Inflammatory macrophage treated with lipopolysaccharide for 4 hours (primary cell): ENCODE data around the gene COX7A1.

Experiments used
- DNase-seq: peaks from one replicate; pipeline ENCODE4 v3.0.0-alpha.2; 2020

COX7A1 gene

DNA sequence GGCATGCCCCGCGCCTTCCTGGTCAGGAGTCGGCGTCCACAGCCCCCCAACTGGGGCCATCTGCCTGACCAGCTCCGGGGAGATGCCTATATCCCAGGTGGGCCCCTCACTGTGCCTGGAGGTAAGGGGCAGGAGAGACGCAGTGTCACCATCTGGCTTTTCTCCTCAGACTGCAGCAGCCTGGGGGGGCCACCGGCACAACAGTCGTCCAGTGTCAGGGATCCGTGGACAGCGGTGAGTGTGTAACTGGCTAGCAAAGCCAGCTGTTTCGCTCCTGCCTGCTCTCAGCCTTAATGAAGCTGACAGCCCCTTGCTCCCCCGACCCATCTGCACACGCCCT lies 41.1 kb downstream of the COX7A1 start:
- DNase-seq, result no peak

DNA sequence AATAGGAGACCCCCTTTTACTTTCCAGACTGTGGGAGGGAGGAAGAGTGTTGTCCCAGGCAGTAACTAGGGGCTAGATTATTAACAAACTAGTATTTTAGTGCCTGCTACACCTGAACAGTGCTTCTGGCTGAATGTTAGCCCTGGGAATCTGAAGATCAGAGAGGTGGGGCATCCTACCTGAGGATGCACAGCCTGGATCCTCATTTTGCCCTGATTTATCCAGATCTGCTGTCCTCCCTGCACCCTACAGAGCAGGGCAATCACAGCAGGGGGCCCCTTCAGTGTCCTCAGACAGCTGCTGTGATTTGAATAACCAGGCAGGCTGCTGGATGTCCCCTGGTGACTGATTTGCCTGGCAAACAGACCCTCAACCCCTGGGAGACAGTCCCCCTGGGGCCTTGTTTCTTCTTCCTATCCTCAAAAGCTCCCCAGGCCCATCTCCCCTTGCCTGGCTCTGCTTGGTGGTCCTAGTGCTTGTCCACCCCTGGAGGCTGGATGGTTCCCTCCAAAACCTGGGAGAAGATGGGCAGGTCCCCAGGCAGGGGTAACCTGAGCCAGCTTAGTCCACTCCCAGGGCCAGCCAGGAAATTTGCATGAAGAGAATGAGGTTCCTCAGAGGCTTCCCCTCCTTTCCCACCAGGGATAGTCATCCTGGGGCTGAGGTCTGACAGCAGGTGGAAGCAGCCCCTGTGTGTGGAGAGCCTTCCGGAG lies 41.6 kb downstream of the COX7A1 start, which contains the start of gene OVOL3:
OVOL3 (plus strand) TSS at position 657 of the 713 bp plus-strand sequence. CDS start 60 bp downstream, outside the sequence.
- no peak for DNase-seq

DNA sequence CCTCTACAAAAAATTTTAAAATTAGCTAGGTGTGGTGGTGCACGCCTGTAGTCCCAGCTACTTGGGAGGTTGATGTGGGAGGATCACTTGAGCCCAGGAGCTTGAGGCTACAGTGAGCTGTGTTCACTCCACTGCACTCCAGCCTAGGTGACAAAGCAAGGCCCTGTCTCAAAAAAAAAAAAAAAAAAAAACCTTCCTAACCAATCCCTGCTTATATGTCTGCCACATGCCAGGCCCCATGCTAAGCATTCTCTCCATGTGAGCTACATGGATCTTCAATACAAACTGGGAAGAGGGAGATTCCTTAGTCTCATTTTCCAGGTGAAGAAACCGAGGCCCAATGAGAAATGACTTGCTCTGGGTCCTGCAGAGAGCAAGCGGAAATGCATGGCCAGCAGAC lies 43.6 kb downstream of the COX7A1 start:
- no peak for DNase-seq

DNA sequence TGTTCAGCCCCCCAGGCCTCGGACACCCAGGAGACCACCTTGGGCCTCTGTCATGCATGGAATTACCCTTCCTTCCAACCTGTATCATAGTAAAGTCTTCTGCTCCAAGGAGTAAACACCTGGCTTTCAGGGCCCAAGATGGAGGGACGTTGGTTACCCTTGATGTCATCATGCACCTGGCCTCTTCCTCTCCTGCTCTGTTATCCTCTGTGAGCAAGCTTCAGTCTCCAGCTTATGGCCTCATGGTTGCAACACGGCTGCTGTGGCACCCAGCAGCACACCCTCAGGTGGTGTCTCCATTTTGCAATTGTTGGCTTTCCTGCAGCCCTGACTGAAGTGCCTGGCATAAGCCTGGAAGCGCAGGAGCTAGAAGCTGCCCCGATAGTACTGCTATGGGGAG lies 45.3 kb downstream of the COX7A1 start:
- DNase-seq, result no peak

DNA sequence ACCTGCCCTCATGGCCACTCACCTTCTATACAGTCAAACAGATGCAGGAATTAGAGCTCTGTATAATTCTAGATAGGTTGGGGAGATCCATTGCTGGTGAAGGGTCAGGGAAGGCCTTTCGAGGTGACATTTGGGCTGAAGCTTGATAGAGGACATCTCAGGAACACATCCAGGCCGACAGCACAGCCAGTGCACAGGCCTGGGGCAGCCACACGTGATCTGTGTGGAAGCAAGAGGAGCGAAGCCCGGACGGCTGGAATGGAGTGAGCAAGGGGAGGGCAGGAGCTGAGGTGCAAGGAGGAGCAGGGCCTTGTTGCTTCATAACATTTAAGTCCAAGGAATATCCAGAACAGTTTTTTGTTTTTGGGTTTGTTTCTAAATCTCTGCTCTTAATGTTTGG lies 45.8 kb downstream of the COX7A1 start:
- no peak for DNase-seq

DNA sequence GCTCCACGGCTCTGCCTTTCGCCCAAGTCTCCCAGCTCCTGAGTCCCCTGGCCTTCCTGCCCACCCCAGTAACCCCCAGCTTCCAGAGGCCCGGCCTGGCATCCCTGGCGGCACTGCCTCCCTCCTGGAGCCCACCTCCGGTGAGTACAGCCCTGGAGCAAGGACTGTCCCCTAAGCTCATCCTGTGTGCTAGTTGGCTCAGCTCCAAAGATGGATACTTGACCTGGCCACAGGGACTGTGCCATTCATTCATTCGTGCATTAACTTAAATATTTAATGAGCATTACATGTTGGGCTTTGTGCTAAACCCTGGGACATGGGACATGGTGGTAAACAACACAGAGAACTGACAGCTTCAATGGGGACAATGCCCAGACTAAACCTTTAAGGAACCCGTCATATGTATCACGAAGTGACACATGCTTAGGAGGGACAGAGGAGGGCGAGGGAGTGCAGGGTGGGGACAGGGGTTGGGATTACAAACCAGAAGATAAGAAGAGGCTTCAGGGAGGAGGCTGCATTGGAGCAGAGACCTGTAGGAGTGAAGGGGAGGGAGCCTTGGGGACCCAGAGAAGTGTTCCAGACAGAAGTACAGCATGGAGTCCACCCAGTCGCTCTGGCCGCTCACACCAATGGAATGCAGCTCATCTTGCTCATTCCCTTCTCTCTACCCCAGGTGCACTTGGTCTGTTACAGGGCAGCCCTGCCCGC lies 48.2 kb downstream of the COX7A1 start:
- DNase-seq, result no peak

DNA sequence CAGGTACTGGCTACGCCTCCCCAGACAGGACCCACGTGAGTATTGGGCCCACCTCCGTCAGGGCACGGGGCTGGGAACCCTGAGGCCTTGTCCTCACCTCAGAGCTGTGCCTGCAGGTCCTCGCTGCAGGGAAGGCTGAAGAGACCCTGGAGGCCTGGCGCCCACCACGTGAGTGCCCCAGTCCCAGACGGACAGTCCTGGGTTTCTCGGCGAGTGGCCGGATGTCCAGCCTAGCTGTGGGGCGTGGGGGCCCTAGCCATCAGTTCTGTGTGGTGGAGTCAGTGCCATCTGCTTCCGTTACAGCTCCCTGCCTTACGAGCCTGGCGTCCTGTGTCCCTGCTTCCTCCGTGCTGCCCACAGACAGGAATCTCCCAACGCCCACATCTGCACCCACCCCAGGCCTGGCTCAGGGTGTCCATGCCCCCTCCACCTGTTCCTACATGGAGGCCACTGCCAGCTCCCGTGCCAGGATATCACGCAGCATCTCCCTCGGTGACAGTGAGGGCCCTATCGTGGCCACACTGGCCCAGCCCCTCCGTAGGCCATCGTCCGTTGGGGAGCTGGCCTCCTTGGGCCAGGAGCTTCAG lies 49.1 kb downstream of the COX7A1 start:
- no peak for DNase-seq

DNA sequence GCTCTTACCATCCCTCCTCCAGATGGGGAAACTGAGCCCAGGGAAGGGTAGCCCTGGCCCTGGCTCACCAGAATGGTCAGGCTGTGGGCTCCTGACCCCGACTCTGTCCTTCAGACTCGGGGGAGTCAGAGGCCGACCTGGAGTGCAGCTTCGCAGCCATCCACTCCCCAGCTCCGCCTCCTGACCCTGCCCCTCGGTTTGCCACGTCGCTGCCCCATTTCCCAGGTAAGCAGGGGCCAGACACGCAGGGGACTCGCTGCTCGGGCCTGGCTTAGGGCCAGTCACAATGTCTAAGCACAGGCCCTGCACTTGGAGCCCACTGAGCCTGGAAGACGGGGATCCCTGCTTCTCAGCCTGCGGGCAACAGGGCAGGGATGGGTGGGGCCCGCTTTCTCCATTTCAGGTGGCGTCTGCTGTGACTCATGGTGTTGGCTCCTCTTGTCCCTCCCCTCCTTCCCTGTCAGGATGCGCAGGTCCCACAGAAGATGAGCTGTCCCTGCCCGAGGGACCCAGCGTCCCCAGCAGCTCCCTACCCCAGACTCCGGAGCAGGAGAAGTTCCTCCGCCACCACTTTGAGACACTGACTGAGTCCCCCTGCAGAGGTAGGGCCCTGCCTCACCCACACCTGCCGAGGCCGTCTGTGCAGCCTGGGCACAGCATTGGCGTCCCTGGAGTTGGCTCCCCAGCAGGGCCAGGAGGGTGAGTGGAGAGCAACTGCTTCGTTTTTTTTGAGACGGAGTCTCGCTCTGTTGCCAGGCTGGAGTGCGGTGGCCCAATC lies 50.5 kb downstream of the COX7A1 start:
- DNase-seq, result no peak
